Measurements from ENCODE around the gene KLHDC4. TPM values are rescaled to one million over a fixed set of nuclear protein-coding genes. Genes with fewer than 3 reads are reported as not detected.

The KLHDC4 gene
- polyA plus RNA-seq, 2 of the 4 experiments (the other 2 are of a cell fraction): 25.9 to 37.2 TPM

- no peak for TF ChIP-seq ZFP36 (IDR thresholded peaks at IDR 0.05; ENCODE audit: borderline replicate concordance, partially characterized antibody)
- no peak for TF ChIP-seq EHMT2 (IDR thresholded peaks at IDR 0.05; ENCODE audit: low read depth)
- TF ChIP-seq NPAS2 (CRISPR knock-in tag; IDR thresholded peaks at IDR 0.05; ENCODE audit: borderline replicate concordance): no peak
- TF ChIP-seq PBX3 (IDR thresholded peaks at IDR 0.05): peak; percentile 67
- TF ChIP-seq JUN (IDR thresholded peaks at IDR 0.05): peak in 1 of 2 experiments; percentile 41; a peak in 1 of 5 replicates
- no peak for TF ChIP-seq NFE2L2 (conservative IDR thresholded peaks at IDR 0.05; ENCODE audit: low read length)
- TF ChIP-seq EHF (CRISPR knock-in tag; IDR thresholded peaks at IDR 0.05): no peak; the same call in 1 of the 2 replicates
- TF ChIP-seq SMC3 (IDR thresholded peaks at IDR 0.05): peak; percentile 15; the same call in 1 of the 3 replicates
- TF ChIP-seq REST (IDR thresholded peaks at IDR 0.05): no peak
- no peak for TF ChIP-seq ESRRA (IDR thresholded peaks at IDR 0.05; ENCODE audit: borderline replicate concordance, low read length)
- no peak for TF ChIP-seq FOSB (CRISPR knock-in tag; IDR thresholded peaks at IDR 0.05)
- no peak for TF ChIP-seq HEYL (CRISPR knock-in tag; IDR thresholded peaks at IDR 0.05)
- TF ChIP-seq KDM1A (IDR thresholded peaks at IDR 0.05; ENCODE audit: low read depth): no peak
- TF ChIP-seq CTCF (IDR thresholded peaks at IDR 0.05): no peak
- TF ChIP-seq POLR2AphosphoS2 (conservative IDR thresholded peaks at IDR 0.05; ENCODE audit: low read length): no peak
- TF ChIP-seq PHF8 (IDR thresholded peaks at IDR 0.05; ENCODE audit: borderline replicate concordance, low read depth): no peak
- peak; percentile 94 for TF ChIP-seq FOXS1 (CRISPR knock-in tag; IDR thresholded peaks at IDR 0.05)
- TF ChIP-seq HDAC2 (IDR thresholded peaks at IDR 0.05): no peak
- TF ChIP-seq FOSL2 (IDR thresholded peaks at IDR 0.05): no peak
- TF ChIP-seq FOSL2 (CRISPR knock-in tag; IDR thresholded peaks at IDR 0.05): peak; percentile 39
- no peak for TF ChIP-seq RARB (CRISPR knock-in tag; IDR thresholded peaks at IDR 0.05)
- no peak for TF ChIP-seq KDM5A (IDR thresholded peaks at IDR 0.05)
- TF ChIP-seq CBX2 (IDR thresholded peaks at IDR 0.05; ENCODE audit: borderline replicate concordance, low read depth): no peak
- no peak for TF ChIP-seq BHLHE40 (IDR thresholded peaks at IDR 0.05; ENCODE audit: low read depth, low read length)
- TF ChIP-seq BCL3 (IDR thresholded peaks at IDR 0.05): no peak
- TF ChIP-seq TP53 (CRISPR knock-in tag; IDR thresholded peaks at IDR 0.05): no peak
- no peak for TF ChIP-seq ELK1 (IDR thresholded peaks at IDR 0.05; ENCODE audit: low read depth, low read length)
- no peak for TF ChIP-seq HES2 (IDR thresholded peaks at IDR 0.05)
These were observed 24.7 kb upstream of the KLHDC4 start (continued) for GRCh38 chr16:87790292-87791100.
